CD4-positive, alpha-beta T cell treated with Interleukin-17A for 1 hour (primary cell): Measurements from ENCODE around the gene THYN1.

Source experiments
- DNase-seq: peaks from one replicate; pipeline ENCODE4 v3.0.0-alpha.2; 2020

The THYN1 gene

DNA sequence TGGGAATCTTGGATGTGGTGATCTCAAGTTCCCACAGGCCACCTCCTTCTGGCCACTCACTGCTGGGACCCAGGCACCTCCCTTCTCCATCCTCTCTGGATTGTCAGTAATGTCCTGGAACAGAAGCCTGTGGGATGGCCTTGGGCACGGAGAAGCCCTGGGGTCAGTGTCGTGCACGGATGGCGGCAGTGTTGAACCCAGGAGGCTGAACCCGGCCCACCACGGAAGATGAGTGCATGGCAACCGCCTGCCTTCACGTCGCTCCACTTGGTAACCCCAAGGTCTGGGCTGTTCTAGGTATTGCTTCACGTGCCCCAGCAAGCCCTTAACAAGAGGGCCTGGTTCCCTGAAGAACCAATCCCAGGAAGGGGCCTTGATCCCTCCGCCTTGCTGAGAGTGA is 7.1 kb downstream of the THYN1 start:
- no peak for DNase-seq

DNA sequence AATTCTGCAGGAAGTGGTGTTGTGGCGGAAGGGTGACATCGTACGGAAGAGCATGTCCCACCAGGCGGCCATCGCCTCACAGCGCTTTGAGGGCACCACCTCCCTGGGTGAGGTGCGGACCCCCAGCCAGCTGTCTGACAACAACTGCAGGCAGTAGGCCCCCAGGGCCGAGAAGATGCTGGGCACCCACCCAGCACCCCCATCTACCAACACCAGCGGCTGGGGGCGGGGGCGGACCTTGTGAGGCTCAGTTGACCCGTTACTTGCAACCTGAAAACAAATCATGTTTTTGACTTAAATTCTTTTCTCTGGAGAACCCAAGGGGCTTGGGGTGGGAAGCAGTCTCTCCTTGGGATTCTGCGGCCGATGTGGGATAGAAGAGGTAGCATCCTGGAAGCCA is 7.7 kb downstream of the THYN1 start:
- no peak for DNase-seq

DNA sequence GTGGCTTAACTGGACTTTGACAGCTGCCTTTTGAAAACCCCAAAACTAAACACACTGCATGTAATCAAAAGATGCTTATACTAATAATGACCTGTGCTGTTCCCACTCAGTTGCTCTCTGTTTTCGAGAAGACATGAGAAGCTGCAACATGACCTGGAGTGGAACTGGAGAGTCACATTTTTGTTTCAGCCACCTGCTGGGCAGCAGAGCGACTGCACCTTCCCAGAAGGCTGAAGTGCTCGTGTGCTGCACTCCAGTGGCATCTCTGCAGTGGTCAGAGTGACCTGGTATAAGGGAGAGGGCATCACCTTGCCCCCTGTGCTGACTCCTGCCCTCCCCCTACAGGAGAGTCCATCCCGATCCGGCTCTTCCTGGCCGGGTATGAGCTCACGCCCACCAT is 8.6 kb downstream of the THYN1 start:
- DNase-seq = peak; percentile 38

DNA sequence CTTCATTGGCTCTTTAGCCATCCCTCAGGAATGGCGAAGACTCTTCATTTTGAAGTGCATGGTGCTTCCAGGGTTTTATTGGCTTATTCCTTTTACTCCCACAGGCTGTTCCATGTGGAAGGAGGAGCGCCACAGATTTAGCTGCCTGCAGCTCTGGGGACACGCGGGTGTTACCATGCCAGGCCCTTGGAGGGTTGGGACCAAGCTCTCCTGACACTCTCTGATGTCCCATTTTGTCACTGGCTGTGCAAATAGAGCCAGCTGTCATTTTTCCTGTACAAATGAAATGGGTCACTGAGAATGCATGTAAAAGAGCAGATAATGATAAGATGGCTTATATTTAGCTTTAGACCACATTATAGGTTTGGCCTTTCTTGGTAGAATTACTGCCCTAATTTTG is 9.2 kb downstream of the THYN1 start:
- no peak for DNase-seq

DNA sequence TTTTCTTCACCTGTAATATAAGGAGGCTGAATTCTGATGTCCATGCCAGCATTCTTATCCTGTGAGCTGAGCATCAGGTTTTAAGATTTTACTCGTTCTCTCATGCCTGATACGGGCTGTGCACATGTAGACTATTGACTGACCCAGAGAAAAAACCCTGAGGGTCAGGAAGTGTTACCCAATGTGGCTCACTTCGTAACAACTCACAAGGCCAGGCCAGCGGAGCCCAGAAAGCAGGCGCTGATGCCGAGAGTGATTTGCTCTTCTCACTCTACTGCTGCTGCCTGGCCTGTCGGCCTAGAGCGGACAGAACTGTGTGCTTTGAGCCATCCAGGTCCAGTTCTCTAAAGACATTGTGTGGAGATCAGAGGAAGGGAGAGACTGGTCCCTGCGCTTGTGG is 10.8 kb downstream of the THYN1 start:
- DNase-seq = no peak

DNA sequence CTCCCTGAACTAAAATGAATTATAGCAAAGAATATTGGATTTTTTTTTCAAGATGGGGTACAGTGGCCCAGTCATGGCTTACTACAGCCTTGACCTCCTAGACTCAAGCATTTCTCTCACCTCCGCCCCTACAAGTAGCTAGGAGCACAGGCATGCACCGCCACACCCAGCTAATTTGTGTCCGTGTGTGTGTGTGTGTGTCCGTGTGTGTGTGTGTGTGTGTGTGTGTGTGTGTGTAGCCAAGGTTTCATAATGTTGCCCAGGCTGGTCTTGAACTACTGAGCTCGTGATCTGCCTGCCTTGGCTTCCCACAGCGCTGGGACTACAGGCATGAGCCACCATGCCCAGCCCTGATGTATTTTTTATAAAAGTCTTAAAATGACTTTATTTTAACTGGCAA is 12.6 kb downstream of the THYN1 start:
- no peak for DNase-seq

DNA sequence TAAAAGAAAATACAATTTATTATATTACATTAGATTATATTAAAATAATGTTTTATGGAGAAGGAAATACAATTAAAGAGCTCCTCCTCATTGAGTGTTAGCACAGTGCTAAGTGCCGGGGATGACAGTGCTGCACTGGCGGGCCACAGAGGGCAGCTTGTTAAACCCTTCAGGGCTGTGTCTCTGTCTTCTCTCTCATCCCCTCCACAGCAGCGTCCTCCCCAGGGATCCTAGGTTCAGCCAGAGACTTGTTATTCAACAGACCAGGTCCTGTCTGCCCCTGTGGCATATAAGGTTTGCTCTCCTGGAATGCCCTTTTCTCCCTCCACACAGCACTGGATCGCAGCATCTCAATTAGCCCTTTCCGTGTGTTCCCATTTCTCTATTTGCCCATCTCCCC is 14.2 kb downstream of the THYN1 start:
- DNase-seq = no peak

DNA sequence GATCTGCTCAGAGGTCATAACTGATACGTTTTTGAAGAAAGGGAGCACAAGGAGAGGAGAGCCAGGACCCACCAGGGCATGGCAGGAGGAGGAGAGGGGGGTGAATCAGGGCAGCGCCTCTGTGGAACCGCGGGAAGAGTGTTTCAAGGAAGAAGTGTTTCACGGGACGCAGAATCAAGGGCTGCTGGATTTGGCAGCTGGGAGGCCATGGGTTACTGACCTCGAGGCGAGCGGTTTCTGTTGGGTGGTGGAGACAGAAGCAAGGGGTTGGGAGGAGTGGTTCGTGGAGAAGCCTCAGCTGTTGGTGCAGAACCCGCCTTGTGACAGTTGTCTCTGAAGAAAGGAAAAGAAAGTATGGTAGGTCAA is 15.6 kb downstream of the THYN1 start:
- no peak for DNase-seq

DNA sequence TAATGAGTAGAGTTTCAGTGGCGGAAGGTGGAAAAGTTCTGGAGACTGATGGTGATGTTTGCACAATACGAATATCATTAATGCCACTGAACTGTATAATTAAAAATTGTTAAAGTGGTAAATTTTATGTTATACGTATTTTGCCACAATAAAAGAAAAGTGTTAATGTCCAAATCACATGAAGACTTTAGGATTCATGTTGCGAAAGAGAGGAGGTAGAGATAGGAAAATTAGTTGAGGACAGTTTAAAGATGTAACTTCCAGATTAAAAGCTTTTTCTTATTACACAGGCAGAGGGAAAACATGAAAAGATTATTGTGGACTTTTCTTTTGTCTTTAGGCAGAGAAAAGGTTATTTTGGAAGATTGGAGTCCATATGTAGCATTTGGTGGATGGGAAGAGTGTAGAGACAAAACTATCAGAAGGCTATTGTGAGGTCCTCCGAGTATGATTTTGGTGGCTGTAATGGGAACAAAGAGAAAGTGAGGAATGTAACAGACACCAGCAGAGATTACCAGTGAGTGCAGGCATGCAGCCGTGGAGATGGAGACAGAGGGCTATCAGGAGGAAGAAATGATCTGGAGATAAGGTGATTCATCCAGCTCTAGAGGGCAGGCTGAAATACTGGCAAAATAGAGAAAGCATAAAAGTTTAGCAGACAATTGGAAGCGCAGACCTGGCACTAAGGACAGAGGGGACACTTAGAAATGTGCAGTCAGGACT is 16.2 kb downstream of the THYN1 start:
- no peak for DNase-seq

DNA sequence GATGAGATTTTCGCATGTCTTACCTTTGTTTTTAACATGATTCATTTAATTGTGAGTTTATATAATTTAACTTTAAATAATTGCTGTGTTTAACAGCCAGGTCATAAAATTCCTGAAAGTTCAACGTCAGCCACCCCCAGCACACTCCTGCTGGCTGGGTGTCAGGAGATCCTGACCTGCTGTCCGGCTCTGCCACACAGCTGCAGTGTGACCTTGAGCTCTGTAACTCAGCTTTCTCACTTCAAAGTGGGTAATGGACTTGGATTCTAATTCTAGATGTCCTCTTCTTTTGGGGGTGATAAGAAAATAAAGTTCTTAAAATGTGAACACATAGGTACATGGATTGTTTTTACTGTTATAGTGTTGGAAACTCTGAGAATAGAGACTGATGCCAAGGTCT is 17.8 kb downstream of the THYN1 start:
- no peak for DNase-seq

DNA sequence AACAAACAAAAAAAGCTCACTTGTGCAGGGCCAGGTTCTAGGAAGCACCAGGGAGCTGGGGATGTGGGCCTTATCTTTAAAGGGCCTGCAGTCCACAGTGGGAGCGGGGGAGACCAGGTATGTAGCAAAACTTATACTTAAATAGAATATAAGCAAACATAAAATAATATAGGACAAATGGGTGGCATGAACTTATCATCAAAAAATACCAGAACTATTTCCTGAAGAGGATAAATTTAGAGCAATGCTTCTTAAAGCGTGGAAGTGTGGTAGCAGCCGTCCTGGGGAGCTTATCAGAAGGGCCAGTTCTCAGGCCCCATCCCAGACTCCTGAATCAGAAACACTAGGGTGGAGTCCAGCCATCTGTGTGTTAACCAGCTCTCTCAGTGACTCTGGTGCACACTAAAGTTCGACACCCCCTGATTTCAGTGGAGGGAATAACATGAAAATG is 19.4 kb downstream of the THYN1 start:
- no peak for DNase-seq

DNA sequence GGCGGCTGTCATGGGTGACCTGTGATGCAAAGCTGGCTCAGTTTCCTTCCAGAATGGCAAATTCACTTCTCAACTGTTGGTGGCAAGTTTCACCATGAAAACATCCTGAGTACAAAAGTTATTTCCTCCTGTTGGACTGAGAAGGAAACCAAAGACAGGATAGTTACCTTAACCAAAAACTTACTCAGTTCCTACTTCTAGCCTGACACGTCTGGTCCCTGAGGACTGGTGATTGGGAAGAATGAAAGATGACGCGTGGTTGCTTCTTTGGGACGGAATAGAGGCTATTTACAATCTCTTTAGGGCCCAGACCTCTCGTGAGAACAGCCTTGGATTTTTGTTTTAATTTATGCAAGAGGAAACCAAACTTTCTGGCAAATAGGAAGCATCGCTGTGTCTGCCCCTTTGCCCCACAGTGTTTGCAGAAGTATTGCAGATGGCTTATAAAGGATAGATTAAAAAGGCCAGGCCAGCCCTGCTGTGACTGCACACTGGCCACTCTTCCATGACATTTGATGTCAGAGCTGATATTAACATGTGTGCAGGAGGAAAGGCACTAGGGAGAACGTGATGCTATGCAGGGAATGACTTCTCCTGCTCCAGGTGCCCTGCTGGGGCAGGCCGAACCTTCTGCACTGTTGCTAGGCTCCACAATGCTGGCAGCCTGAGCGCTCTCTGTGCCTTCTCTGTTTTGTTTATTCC is 21.0 kb downstream of the THYN1 start:
- no peak for DNase-seq

DNA sequence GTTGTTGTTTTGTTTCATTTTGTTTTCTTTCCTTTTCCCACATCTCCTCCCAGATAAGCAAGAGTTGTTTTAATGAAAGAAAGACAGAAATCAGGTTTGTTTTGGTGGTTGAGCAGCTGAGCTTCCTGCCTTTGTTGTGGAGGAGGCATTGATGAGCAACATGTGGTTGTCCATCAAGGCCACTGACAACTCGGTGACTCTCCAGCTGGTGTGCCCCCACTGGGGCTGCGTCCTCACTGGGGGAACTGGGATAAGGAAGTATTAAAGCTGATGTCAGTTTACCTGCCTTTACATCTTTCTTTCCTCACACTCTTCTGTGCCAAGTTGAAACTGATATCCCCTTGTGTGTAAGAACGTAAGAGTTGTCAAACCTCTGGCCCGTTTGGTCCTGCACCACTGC is 22.8 kb downstream of the THYN1 start:
- DNase-seq = no peak

DNA sequence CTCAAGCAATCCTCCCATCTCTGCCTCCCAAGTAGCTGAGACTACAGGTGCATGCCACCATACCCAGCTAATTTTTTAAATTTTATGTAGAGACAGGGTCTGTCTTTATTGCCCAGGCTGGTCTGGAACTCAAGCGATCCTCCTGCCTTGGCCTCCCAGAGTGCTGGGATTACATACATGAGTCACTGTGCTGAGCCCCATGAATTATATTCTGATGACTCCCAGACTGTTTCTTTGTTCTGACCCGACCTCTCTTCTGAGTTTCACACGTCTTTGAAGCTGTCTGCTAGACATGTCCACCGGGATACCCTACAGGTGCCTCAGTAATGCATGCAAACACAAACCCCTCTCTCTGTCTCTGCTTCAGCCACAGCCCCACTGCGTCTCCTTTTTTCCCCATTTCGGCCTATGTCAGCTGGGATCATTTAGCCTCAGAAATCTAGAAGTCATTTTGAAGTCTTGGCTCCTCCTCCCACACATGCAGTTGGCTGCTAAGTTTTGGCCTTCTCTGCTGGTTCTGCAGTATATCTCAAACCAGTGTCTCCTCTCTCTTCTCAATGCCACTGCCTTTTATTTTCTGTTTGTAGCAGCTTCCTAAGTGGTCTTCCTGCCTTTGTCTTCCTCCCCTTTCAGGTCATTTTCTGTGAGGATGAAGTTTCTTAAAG is 23.9 kb downstream of the THYN1 start:
- no peak for DNase-seq

DNA sequence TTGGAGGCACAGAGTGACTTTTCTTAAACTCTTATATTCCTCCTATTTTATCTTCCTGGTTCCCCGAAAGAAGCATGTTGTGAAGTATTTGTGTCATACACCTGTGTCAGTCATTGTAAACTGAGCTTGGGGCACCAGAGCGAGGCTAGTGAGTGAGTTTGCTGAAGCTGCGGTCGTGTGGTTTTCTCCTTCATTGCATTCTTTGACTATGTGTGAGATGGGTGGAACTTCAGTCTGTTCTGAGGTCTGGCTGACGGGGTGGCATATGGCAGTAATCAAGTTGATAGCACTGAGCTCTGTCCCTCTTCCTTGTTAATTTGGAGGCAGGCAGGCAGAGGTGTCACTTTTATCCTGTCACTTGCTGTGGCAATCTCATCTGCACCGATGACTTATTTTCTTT is 24.5 kb downstream of the THYN1 start:
- peak; percentile 42 for DNase-seq

DNA sequence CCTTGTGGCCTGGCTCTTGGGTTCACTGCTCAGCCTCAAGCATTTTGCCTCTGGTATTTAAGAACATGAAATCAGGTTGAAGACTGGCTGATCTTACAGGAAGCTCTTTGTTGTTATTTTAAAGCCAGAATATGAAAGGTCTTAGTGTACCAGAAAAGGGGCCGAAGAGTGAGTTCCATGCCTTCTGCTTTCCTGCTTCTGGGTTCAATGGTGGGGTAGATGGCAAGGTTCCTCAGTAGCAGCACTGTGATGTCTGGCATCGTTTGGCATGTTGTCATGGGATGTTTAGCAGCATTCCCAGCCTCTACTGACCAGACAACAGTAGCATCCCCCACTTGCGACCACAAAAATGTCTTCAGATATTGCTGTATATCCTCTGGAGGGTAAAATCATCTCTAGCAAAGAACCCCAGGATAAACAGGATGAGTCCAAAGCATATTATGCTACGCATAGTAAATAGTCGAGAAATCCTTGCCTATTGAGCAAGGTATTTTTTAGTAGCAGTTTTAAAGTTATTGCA is 26.3 kb downstream of the THYN1 start:
- DNase-seq = no peak

DNA sequence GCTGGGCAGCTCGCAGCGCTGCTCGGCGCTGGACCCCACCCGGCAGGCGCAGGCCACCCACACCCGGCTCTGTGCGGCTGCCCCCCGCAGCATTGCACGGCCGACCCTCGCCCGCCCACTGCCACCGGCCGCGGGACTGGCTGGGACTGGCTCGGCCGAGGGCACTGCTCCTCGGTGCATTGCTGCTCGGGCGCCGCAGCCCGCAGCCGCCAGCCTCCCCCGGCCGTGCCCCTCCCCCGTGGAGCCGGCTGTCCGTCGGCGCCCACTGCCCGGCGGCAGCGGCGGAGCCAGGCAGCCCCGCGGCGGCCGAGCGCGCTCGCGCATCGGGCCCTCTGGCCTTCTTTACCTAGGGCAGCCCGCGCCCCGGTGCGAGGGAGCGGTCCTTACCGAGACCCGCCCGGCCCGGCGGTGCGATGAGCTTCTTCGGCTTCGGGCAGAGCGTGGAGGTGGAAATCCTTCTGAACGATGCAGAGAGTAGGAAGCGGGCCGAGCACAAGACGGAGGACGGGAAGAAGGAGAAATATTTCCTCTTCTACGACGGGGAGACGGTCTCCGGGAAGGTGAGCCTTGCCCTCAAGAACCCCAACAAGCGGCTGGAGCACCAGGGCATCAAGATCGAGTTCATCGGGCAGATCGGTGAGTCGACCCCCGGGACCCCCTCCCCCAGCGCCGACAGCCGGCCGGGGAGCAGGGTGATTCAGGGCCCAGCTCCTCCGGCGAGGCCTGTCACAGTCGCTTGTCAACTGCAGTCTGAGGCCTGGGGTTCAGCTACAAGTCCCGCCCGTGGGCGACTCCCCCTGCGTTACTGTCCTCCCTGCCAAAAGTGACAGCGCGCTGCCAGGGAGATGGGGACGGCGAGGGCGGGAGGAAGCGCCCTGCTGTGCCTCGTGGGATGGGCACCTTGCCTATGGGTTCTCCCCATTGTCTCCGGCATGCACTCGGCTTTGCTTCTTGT is 28.2 kb downstream of the THYN1 start:
- DNase-seq = peak; percentile 48

DNA sequence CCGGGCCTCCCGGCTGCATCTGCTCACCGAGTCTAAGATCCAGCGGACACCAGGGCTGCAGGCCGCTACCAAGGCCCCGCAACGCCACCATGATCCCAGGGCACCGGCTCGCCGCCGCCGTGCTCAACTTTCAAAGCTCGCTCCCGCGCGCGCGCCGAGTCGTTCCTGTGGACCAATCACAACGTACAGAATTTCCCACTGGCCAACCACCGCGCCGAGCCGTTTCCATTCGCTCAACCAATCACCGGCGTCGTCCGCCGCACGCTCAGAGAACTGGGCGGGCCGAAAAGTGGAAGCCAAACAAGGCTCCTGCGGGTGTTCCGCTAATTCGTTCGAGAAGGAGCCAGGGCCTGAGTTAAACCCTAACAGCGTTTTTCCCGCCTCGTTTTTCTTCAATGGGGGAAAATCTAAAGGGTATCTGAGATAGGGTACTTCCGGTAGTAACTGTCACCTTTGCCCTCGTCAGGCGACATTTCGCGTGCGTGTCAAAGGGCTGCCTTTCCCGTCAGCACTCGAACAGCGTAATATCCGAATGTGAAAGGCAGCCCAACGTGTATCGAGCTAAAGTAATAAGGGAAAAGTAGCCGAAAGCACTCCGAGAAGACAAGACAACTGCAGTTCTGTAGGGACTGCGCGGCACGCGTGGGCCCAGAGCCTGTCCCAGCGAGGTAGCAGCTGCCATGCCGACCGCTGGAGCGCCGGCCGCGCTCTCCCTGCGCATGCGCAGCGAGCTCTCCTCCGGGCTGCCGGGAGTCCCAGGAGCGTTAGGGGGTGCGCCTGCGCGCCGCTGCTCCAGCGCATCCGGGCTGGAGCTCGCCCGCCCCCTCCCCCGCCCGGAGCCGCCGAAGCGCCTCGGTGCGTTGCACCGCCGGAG is 29.1 kb downstream of the THYN1 start, which contains the start of the genes NCAPD3 and VPS26B:
Gene NCAPD3, minus strand, starts transcription at position 132 of the 874 bp plus-strand sequence. Its CDS starts 41 bp downstream, at position 91.
Gene VPS26B, plus strand, starts transcription at position 836 of the 874 bp plus-strand sequence. CDS start 452 bp downstream, outside the sequence.
- DNase-seq = peak; percentile 96

DNA sequence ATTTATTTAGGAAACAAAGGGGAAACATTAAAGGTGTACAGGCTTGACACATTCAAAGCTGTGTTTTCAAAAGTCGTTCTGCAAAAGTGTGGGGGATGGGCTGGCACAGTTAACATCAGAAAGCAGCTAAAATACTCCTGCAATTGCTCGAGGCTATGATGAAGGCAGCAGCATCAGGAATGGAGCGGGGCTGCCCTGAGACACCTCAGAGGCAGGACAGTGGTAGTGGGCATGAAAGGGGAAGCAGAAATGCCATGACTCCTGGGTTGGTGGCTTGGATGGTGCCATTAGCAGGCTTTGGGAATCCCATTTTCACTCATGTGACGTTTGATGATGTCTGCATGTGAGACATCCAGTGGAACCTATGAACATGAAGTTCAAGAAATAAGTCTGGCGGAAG is 30.0 kb downstream of the THYN1 start:
- DNase-seq = no peak

DNA sequence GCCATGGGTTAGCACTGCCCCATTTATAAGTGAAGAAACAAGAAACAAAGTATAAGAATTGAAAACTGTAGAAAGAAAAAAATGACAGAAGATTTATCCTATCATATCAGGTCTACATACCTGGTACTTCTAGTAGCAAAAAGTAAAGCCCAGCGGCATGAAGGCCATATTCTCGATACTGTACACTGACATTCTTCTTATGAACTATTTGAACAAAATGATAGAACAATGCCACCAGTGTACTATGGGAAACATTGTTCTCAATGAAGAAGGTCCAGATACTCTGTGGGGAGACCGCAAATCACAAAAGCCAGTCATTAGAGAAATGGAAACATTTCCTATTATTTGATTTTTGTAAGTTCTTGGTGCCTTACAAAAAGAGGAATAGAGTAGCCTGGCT is 36.3 kb downstream of the THYN1 start:
- DNase-seq = no peak

DNA sequence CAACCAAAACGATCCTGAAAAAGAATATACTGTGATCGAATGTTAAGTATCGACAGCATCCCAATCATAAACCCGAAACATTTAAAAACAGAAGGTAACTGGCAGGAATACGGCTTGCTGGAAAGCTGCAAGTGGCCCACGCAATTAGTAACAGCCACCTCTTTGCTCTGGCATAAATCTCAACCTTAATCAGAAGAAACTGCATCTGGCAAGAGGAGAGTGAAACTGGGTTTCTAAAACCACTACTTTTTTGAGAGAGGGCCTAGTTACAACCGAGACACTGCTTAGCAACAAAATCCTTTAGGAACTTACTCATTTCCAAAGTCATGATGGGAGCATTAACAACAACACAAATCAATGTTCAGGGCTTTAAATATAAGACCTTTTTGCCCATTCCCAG is 37.3 kb downstream of the THYN1 start:
- no peak for DNase-seq
